BLaER1 treated with 17β-estradiol and CSF1 and Interleukin-3, amounts not matched to agents 10 nM and 100 nM (cell line): ENCODE data around the gene LRRC37A3.
"Not testable (repeated sequence)": the region's sequence is repeated elsewhere in the genome, so short reads cannot be mapped to it uniquely, and the experiment has no call there.

Source experiments
- H3K27ac ChIP-seq, 11 experiments: shearing (Covaris generic); formaldehyde crosslinking; 2 replicates each; pipeline ENCODE4 v1.8.1; 2022
- H3K27me3 ChIP-seq, 11 experiments: shearing (Covaris generic); formaldehyde crosslinking; 2 replicates each; pipeline ENCODE4 v1.8.1; 2022
- H3K36me3 ChIP-seq, 11 experiments: shearing (Covaris generic); formaldehyde crosslinking; 2 replicates each; pipeline ENCODE4 v1.8.1; 2022
- H3K4me1 ChIP-seq, 10 experiments: shearing (Covaris generic); formaldehyde crosslinking; 2 replicates each; pipeline ENCODE4 v1.8.1; 2022
- H3K4me2 ChIP-seq, 11 experiments: shearing (Covaris generic); formaldehyde crosslinking; 2 replicates each; pipeline ENCODE4 v1.8.1; 2022
- H3K4me3 ChIP-seq, 10 experiments: shearing (Covaris generic); formaldehyde crosslinking; 2 replicates each; pipeline ENCODE4 v1.8.1; 2022
- H3K9ac ChIP-seq, 11 experiments: shearing (Covaris generic); formaldehyde crosslinking; 2 replicates each; pipeline ENCODE4 v1.8.1; 2022
- H3K9me3 ChIP-seq, 11 experiments: shearing (Covaris generic); formaldehyde crosslinking; replicated peaks in 1 of 11; 2 replicates each; pipeline ENCODE4 v1.8.1; 2022
- H4K20me1 ChIP-seq, 11 experiments: shearing (Covaris generic); formaldehyde crosslinking; 2 replicates each; pipeline ENCODE4 v1.8.1; 2022
- Cebpa-rat ChIP-seq, 11 experiments: shearing (Covaris generic); IDR thresholded peaks; 2 replicates each; pipeline ENCODE4 v1.8.1; 2022

Gene LRRC37A3

DNA sequence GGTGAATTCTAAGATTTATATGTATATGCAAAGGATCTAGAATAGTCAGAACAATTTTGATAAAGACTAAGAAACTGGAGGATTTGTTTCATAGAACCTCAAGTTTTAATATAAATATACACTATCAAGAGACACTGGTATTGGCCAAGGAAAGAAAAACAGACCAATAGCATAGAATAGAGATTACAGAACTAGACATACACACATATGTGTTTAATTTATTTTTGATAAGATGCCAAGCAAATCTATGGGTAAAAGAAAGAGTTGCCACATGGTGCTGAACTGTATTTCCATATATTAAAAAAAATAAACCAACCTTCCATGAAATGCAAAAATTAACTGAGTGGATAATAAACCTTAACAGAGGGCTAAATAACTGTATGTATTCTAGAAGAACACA is 27.9 kb upstream of the LRRC37A3 start:
- Histone ChIP-seq H4K20me1 (no peaks in the 10 kb centered on the region), H3K36me3 (no peaks in the 10 kb centered on the region)

DNA sequence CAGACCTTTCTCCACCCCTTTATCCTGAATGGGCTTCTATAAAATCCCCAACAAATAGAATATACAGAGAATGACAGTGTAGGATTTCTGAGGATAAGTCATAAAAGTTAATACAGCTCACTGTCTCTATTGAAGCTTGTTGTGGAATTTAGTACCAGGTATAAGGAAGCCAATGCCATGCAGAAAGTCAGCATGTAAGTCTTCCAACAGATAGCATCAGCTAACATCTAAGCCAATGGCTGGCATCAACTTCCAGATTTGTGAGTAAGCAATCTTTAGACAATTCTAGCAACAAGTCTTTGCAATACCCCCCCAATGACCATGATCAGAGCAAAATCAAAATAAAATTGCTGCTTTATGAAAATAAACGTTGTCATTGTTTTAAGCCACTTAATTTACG is 22.5 kb upstream of the LRRC37A3 start:
- H4K20me1 ChIP-seq: no peaks in the 10 kb centered on the region
- H3K27ac ChIP-seq: no peak overlapping the region
- peaks cover 0 to 10% (median 6%) of the 10 kb centered on the region in 10 experiments; a peak in 9 of 20 replicates for H3K4me1 ChIP-seq
- H3K4me2 ChIP-seq: no peak overlapping the region
- H3K9ac ChIP-seq: no peak overlapping the region
- no peaks in the 10 kb centered on the region for H3K9me3 ChIP-seq
- no peaks in the 10 kb centered on the region for H3K36me3 ChIP-seq
- no peaks in the 10 kb centered on the region for H3K27me3 ChIP-seq
- no peak for TF ChIP-seq Cebpa-rat (IDR thresholded peaks at IDR 0.05)
- no peak overlapping the region for H3K4me3 ChIP-seq

More for the DNA sequence above, 27.9 kb upstream of the LRRC37A3 start:
- Histone ChIP-seq H3K4me3 (no peak overlapping the region), H3K9me3 (peaks cover 0 to 7% (median 0%) of the 10 kb centered on the region in 11 experiments; a peak in 1 of 22 replicates), H3K4me2 (no peak overlapping the region), H3K4me1 (peaks cover 0 to 3% (median 0%) of the 10 kb centered on the region in 10 experiments; a peak in 1 of 20 replicates), H3K9ac (no peak overlapping the region), H3K27ac (no peak overlapping the region), H3K27me3 (no peaks in the 10 kb centered on the region)
- TF ChIP-seq Cebpa-rat (IDR thresholded peaks at IDR 0.05): no peak

DNA sequence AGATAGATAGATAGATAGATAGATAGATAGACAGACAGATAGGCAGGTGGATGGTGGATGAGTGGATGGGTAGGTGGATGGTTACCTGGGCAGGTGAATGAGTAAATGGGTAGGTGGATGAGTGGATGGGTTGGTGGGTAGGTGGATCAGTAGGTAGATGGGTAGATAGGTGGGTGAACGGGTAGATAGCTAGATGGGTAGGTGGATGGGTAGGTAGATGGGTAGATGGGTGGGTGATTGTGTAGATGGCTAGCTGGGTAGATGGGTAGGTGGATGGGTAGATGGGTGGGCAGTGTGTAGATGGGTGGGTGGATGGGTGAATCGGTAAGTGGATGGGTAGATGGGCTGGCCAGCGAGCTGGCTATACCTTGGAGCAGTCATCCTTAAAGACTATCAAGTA is 21.8 kb upstream of the LRRC37A3 start:
- Histone ChIP-seq H3K9ac (no peak overlapping the region), H3K4me3 (no peak overlapping the region), H3K27ac (no peak overlapping the region), H3K9me3 (no peaks in the 10 kb centered on the region), H3K4me2 (no peak overlapping the region), H3K36me3 (no peaks in the 10 kb centered on the region), H4K20me1 (no peaks in the 10 kb centered on the region), H3K4me1 (peaks cover 0 to 11% (median 6%) of the 10 kb centered on the region in 10 experiments; a peak in 9 of 20 replicates), H3K27me3 (no peaks in the 10 kb centered on the region)
- TF ChIP-seq Cebpa-rat (IDR thresholded peaks at IDR 0.05): no peak

DNA sequence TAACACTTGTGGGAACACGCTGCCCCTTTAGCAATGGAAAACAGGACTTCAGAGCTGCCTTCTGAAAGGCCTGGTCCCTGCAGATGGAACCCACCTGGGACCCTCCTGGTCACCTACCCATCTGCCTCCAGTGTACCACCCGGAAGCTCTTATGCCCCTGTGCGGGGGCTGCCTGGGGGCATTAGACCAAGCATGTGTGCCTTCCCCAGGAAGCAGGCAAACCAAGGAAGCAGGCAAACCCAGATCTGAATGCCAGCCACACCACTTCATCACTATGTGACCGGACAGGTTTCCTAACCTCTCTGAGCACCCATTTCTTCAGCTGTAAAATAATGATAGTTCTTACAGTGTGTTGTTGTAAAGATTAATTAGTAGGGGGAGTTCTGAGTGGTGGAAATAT is 20.8 kb upstream of the LRRC37A3 start:
- Histone ChIP-seq H3K9me3 (no peaks in the 10 kb centered on the region), H3K4me3 (no peak overlapping the region), H3K27me3 (no peaks in the 10 kb centered on the region), H3K27ac (no peak overlapping the region), H3K9ac (no peak overlapping the region), H3K4me2 (no peak overlapping the region), H3K36me3 (no peaks in the 10 kb centered on the region), H3K4me1 (peaks cover 0 to 11% (median 6%) of the 10 kb centered on the region in 10 experiments; a peak in 10 of 20 replicates), H4K20me1 (no peaks in the 10 kb centered on the region)
- no peak for TF ChIP-seq Cebpa-rat (IDR thresholded peaks at IDR 0.05)

DNA sequence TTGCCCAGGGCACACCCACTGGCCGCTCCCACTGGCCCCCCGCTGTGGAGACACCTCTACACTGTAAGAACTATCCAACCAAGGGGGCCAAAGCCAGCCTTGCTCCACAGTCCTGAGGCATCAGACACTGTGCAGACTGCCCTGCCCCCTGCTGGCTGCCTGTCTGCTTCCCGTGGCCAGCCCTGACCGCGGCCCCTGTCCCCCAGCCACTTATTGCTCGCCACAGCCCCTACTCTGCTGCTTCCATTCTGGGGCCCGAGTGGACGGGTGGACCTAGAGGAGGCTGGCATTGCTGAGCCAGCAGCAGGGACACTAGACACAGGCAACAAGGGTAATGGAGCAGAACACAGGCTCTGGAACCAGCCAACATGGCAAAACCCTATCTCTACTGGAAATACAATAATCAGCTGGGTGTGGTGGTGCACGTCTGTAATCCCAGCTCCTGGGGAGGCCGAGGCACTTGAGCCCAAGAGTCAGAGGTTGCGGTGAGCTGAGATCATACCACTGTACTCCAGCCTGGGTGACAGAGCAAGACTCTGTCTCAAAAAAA is 19.7 kb upstream of the LRRC37A3 start:
- Histone ChIP-seq H3K9me3 (no peaks in the 10 kb centered on the region), H3K27ac (no peak overlapping the region; a peak in 1 of 22 replicates), H3K27me3 (no peaks in the 10 kb centered on the region), H3K4me3 (no peak overlapping the region), H3K36me3 (no peaks in the 10 kb centered on the region), H3K4me1 (peaks cover 0 to 12% (median 7%) of the 10 kb centered on the region in 10 experiments; a peak in 11 of 20 replicates), H4K20me1 (no peaks in the 10 kb centered on the region), H3K9ac (no peak overlapping the region), H3K4me2 (peak overlapping the region in 8 of 11 experiments; percentile 1 to 75 (median 20); a peak in 7 of 22 replicates)
- no peak for TF ChIP-seq Cebpa-rat (IDR thresholded peaks at IDR 0.05)

DNA sequence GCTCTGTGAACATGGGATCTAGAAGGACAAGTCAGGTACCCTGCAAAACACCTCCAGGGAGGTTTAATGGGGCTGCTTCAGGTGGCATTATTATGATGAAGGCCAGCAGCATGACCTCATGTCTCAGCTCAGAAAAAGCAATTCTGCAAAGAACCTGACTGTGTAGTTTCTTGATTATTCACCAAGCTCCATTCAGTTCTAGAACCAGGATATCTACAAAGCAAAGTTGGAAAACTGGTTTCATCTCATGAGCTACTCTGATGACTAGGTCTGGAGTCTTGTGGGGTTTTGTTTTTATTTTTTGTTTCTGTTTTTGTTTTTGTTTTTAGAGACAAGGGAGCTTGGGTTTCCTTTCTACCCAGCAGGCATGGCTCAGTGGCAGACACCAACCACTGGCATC is 19.0 kb upstream of the LRRC37A3 start:
- Histone ChIP-seq H3K27ac (no peak overlapping the region), H3K9me3 (no peaks in the 10 kb centered on the region), H3K4me3 (no peak overlapping the region), H3K4me1 (peaks cover 0 to 12% (median 7%) of the 10 kb centered on the region in 10 experiments; a peak in 11 of 20 replicates), H3K36me3 (no peaks in the 10 kb centered on the region), H3K27me3 (no peaks in the 10 kb centered on the region), H4K20me1 (no peaks in the 10 kb centered on the region), H3K9ac (no peak overlapping the region), H3K4me2 (peak overlapping the region in 3 of 11 experiments; percentile 1 to 44 (median 23); a peak in 3 of 22 replicates)
- TF ChIP-seq Cebpa-rat (IDR thresholded peaks at IDR 0.05): no peak

DNA sequence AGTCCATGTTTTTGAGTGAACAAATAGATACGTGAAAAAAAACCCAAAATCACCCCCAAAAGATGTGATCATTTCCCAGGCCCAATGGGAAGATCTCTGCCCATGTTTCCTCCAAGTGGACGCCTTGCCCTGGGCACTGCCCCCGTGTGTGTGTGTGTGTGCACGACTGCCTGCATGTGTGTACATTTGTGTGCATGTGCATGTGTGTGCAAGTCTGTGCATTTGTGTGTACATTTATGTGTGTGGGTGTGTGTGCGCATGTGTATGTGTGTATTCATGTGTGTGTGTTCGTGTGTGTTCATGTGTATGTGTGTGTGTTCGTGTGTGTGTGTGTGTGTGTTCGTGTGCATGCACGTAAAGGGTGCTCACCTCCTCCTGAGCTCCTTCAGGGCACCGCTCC is 16.8 kb upstream of the LRRC37A3 start:
- Histone ChIP-seq H4K20me1 (no peaks in the 10 kb centered on the region), H3K9ac (no peak overlapping the region), H3K4me2 (no peak overlapping the region), H3K27ac (no peak overlapping the region), H3K4me1 (peaks cover 0 to 12% (median 7%) of the 10 kb centered on the region in 10 experiments; a peak in 11 of 20 replicates), H3K27me3 (no peaks in the 10 kb centered on the region), H3K4me3 (no peak overlapping the region), H3K36me3 (no peaks in the 10 kb centered on the region), H3K9me3 (no peaks in the 10 kb centered on the region)
- no peak for TF ChIP-seq Cebpa-rat (IDR thresholded peaks at IDR 0.05)

DNA sequence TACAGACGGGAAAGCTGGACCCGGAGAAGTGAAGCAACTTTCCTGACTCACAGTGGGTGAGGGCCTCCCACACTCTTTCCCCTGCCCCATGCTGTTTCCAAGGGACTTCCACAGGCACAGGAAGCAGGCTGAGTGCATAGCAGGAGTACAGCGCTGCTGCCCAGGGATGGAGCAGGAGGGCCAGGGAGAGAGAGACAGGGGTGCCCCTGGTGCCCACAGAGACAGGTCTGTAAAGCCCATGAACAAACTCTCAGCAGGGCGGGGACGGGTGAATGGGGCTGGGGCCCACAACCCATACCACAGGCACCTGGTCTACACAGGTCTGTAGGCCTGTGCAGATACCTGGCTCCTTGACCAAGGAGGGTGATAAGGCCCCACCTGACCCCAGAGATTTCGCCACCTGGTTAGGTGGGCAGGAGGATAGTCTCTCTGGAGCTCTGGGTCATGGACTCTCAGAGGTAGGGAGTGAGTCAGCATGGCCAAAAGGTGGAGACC is 15.1 kb upstream of the LRRC37A3 start:
- not testable (repeated sequence) for H3K4me2 ChIP-seq, H3K9me3 ChIP-seq, H3K36me3 ChIP-seq, H4K20me1 ChIP-seq, H3K4me3 ChIP-seq, H3K9ac ChIP-seq, H3K27ac ChIP-seq, H3K27me3 ChIP-seq
- peaks cover 0 to 12% (median 6%) of the 10 kb centered on the region in 10 experiments; a peak in 11 of 20 replicates for H3K4me1 ChIP-seq

DNA sequence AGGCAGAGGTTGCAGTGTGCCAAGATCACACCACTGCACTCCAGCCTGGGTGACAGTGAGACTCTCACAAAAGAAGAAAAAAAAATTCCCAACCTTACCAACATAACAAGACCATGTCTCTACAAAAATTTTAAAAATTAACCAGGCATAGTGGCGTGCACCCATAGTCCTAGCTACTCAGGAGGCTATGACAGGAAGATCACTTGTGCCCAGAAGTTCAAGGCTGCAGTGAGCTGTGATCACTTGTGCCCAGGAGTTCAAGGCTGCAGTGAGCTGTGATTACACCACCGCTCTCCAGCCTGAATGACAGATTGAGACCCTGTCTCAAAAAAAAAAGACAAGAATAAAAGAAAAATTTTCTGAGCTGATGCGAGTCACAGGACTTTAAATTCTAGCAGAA is 13.6 kb upstream of the LRRC37A3 start:
- H3K27ac ChIP-seq, H3K9ac ChIP-seq, H3K36me3 ChIP-seq, H4K20me1 ChIP-seq, H3K9me3 ChIP-seq, H3K4me3 ChIP-seq, H3K4me2 ChIP-seq, H3K27me3 ChIP-seq, H3K4me1 ChIP-seq: not testable (repeated sequence)

DNA sequence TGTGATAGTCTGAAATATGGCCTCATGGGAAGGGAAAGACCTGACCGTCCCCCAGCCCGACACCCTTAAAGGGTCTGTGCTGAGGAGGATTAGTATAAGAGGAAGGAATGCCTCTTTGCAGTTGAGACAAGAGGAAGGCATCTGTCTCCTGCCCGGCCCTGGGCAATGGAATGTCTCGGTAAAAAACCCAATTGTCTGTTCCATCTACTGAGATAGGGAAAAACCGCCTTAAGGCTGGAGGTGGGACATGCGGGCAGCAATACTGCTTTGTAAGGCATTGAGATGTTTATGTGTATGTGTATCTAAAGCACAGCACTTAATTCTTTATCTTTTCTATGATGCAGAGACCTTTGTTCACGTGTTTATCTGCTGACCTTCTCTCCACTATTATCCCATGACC is 11.1 kb upstream of the LRRC37A3 start:
- not testable (repeated sequence) for H3K9ac ChIP-seq, H3K4me2 ChIP-seq, H3K4me3 ChIP-seq, H3K9me3 ChIP-seq, H3K4me1 ChIP-seq, H3K27ac ChIP-seq, H3K36me3 ChIP-seq, H3K27me3 ChIP-seq, H4K20me1 ChIP-seq

DNA sequence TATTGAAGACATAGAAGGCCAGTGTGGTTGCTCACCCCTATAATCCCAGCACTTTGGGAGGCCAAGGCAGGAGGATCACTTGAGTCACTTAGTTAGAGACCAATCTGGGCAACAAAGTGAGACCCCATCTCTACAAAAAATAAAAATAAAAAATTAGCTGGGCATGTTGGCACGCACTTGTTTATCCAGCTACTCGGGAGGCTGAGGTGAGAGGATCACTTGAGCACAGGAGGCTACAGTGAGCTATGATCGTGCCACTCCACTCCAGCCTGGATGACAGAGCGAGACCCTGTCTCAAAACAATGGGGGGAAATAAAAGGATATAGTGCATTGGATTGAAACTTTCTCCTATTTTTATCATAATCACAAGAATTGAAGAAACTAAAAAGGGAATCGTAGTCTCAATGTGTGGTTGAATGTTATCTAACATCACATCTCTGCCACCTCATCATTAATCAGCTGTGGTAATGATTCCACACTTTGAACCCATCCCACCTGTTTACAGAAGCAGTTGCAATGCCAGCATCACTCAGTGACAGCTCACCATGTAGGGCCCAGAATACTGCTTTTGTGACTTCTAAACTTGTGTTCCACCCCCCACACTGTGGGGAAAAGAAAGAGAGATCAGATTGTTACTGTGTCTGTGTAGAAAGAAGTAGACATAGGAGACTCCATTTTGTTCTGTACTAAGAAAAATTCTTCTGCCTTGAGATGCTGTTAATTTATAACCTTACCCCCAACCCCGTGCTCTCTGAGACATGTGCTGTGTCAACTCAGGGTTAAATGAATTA is 10.3 kb upstream of the LRRC37A3 start:
- not testable (repeated sequence) for H3K4me2 ChIP-seq, H4K20me1 ChIP-seq, H3K27ac ChIP-seq, H3K9me3 ChIP-seq, H3K4me3 ChIP-seq, H3K4me1 ChIP-seq, H3K27me3 ChIP-seq, H3K36me3 ChIP-seq, H3K9ac ChIP-seq

DNA sequence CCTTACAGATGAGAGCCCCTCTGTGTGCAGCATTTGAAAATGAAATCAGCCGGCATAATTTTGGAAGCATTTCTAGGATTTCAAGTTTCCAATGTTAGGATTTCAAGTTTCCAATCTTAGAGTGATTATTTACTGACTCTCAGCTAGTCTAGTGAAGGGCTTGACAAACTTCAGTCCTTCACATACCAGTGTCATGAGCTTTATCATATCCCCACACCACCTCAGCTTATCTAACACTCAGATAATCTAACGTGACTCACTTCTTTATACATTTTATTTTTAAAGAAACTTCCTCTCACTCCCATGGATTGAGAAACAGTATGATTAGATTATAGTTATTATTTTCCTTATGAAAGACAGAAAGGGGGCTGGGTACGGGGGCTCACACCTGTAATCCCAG is 9.4 kb upstream of the LRRC37A3 start:
- not testable (repeated sequence) for H3K4me2 ChIP-seq, H3K27ac ChIP-seq
- peaks cover 2 to 11% (median 8%) of the 10 kb centered on the region in 10 experiments for H3K4me1 ChIP-seq

DNA sequence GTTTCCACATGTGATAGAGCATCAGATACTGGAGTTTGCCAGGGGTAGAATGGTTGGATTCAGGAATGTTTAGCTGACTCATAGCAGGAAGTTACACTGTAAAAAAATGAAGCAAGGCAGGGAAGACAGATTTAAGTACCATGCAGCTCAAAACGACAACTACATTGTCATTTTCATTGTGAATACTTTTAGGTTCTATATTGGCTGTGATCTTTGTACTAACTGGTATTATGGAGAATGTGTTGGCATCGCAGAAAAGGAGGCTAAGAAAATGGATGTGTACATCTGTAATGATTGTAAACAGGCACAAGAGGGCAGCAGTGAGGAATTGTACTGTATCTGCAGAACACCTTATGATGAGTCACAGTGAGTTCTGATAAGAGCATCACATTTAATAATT is 8.2 kb upstream of the LRRC37A3 start:
- Histone ChIP-seq H3K4me2 (peak overlapping the region in 2 of 11 experiments; percentile 28 to 48; a peak in 2 of 22 replicates), H3K4me1 (peaks cover 15 to 20% (median 18%) of the 10 kb centered on the region in 10 experiments), H3K27ac (peak overlapping the region in 1 of 11 experiments; percentile 35; a peak in 1 of 22 replicates)
- H3K9me3 ChIP-seq, H3K9ac ChIP-seq, H3K27me3 ChIP-seq, H3K4me3 ChIP-seq, H4K20me1 ChIP-seq, H3K36me3 ChIP-seq: not testable (repeated sequence)

More for the DNA sequence above, 9.4 kb upstream of the LRRC37A3 start:
- H3K36me3 ChIP-seq, H4K20me1 ChIP-seq, H3K9me3 ChIP-seq, H3K9ac ChIP-seq, H3K4me3 ChIP-seq, H3K27me3 ChIP-seq: not testable (repeated sequence)
